GM03348 (cell line): Measurements from ENCODE around the gene PLEKHG4.

Experiments
- DNase-seq: peaks from one replicate; pipeline ENCODE4 v3.0.0; 2012; ENCODE audit warnings: low spot score

PLEKHG4 gene

GRCh38 chr16:67279296-67280089 lies at the start of gene PLEKHG4:
TSS of gene PLEKHG4 (plus strand) at chr16:67279532. CDS start at chr16:67280045, 513 bp downstream.
- DNase-seq = peak; percentile 91

GRCh38 chr16:67229906-67230808 lies 49.2 kb upstream of the PLEKHG4 start:
- no peak for DNase-seq

- DNase-seq = no peak
These were observed 48.3 kb upstream of the PLEKHG4 start for GRCh38 chr16:67230809-67231660.

GRCh38 chr16:67233596-67233995 lies 45.7 kb upstream of the PLEKHG4 start:
- DNase-seq = no peak

- DNase-seq = no peak
These were observed 45.1 kb upstream of the PLEKHG4 start for GRCh38 chr16:67234180-67234597.

GRCh38 chr16:67235816-67236562 lies 43.3 kb upstream of the PLEKHG4 start:
- no peak for DNase-seq

- peak; percentile 74 for DNase-seq
These were observed 42.6 kb upstream of the PLEKHG4 start for GRCh38 chr16:67236563-67237395.

GRCh38 chr16:67237396-67238277 lies 41.7 kb upstream of the PLEKHG4 start:
- DNase-seq = no peak

- no peak for DNase-seq
These were observed 41.1 kb upstream of the PLEKHG4 start for GRCh38 chr16:67238278-67238575.

GRCh38 chr16:67238806-67239470 lies 40.4 kb upstream of the PLEKHG4 start:
- no peak for DNase-seq

- DNase-seq = no peak
These were observed 38.8 kb upstream of the PLEKHG4 start for GRCh38 chr16:67240506-67240905.

- DNase-seq = peak; percentile 86
These were observed 38.1 kb upstream of the PLEKHG4 start for GRCh38 chr16:67241008-67241900.

- DNase-seq = no peak
These were observed 37.1 kb upstream of the PLEKHG4 start for GRCh38 chr16:67242138-67242730.

- DNase-seq = no peak
These were observed 35.9 kb upstream of the PLEKHG4 start for GRCh38 chr16:67243481-67243880.

- peak; percentile 88 for DNase-seq
These were observed 34.7 kb upstream of the PLEKHG4 start for GRCh38 chr16:67244387-67245185.

- no peak for DNase-seq
These were observed 34.1 kb upstream of the PLEKHG4 start for GRCh38 chr16:67245186-67245585.

- DNase-seq = no peak
These were observed 33.7 kb upstream of the PLEKHG4 start for GRCh38 chr16:67245674-67246080.
